Stimulated activated CD8-positive, alpha-beta memory T cell treated with anti-CD3 and anti-CD28 coated beads, Interleukin-15, amount 100 ng/mL, for 24 hours (primary cell): ENCODE measurements around the gene IVNS1ABP.
"Not testable (repeated sequence)": the region's sequence is repeated elsewhere in the genome, so short reads cannot be mapped to it uniquely, and the experiment has no call there.

Experiments used
- DNase-seq: peaks from one replicate; pipeline ENCODE4 v3.0.0-alpha.2; 2020; ENCODE audit warnings: low read depth

Gene IVNS1ABP

DNA sequence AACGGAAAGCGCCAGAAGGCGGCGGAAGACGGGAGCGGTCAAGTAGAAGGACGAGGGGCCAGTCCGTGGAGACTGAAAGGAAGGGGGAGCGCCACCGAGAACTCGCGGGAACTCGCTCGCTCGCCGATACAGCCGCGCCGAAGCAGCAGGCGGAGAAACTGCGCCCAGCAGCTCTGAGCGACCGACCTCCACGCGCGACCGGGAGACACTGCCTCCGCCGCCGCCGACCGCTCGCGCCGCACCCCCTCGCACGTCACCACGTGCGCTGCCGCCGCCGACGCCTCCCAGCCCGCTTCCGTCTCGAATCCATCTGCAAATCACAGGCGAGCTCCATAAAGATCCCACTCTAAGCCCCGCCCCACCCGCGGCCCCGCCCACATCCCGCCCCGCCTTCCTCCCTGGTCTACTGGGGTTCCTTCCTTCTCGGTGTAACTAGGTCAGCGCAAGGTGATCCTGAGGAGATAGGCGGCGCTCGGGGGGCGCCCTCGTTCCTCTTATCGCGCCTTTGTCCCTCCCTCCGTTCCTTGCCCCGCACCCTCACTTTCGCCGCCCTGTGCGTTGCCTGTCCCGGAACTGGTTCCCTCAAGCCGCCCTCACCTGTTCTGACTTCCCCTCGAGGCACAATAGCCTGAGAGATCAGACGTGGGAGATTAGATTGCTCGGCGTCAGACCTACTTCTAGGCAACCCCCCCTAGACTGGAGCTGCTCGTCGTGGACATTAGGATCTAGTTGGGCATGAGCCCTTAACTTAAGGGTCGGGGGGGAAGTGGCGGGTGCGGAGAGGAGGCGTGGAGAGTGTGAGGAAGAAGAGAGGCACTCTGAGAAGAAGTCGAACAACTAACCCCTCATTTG lies at the start of gene IVNS1ABP:
TSS of gene IVNS1ABP (minus strand) at position 210 of the 852 bp plus-strand sequence. CDS start 7,750 bp downstream, outside the sequence.
- DNase-seq = peak; percentile 87

DNA sequence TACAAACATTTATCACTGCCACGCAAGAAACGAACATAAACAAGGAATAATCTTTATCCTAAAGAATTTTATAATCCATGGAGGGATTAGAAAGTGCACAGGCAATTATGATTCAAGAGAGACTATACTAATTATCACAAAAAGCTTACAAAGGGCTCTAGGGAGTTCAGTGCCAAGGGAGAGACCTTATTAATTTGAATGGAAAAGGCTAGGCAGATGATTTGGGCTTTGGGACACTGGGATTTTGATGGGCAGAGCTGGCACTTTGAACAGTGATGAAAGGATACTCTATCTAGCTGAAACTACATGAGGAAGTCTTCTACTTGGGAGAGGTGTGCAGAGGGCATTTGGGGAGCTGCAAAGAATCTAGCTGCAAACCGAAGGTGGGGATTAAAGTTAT lies 48.9 kb upstream of the IVNS1ABP start:
- DNase-seq = no peak

DNA sequence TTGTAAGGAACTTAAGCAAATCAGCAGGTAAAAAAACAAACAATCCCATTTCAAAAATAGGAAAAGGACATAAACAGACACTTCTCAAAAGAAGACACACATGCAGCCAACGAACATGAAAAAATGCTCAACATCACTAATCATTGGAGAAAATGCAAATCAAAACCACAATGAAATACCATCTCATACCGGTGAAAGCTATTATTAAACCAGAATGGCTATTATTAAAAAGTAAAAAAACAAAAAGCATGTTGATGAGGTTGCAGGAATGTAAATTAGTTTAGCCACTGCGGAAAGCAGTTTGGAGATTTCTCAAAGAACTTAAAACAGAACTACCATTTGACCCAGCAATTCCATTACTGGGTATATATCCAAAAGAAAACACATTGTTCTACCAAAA lies 47.5 kb upstream of the IVNS1ABP start:
- not testable (repeated sequence) for DNase-seq

DNA sequence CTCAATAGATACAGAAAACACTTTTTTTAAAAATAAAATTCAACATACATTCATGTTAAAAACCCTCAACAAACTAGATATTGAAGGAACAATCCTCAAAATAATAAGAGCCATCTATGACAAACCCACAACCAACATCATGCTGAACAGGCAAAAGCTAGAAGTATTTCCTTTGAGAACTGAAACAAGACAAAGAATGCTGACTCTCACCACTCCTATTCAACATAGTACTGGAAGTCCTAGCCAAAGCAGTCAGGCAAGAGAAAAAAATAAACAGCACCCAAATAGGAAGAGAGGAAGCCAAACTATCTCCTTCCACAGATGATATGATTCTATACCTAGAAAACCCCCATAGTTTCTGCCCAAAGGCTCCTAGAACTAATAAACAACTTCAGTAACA lies 46.2 kb upstream of the IVNS1ABP start:
- DNase-seq = no peak

DNA sequence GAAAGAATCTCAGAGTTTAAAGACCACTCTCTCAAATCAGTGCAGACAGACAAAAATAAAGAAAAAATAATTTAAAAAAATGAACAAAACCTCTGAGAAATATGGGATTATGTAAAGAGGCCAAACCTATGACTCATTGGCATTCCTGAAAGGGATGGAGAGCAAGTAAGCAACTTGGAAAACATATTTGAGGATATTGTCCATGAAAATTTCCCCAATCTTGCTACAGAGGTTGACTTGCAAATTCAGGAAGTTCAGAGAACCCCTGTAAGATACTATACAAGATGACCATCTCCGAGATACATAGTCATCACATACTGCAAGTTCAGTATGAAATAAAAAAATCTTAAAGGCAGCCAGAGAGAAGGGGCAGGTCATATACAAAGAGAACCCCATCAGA lies 43.7 kb upstream of the IVNS1ABP start:
- no peak for DNase-seq

DNA sequence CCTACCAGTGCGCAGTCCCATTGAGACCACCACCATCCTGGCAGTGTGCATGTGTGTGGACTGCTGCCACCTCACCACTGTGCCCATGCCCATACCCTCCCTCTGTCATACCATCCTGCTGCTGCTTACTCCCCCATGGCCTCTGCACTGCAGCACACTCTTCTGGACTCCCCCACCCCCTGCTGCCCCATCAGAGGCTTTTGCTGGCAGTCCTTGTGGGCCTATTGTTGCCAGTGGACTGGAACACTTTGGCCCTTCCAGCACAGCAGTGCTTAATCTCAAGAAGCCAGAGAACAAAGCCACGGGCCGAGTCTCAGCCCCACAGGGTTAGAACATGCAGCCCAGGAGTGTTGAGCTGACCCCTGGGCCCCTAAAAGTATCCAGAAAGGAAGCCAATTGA lies 41.9 kb upstream of the IVNS1ABP start:
- no peak for DNase-seq

DNA sequence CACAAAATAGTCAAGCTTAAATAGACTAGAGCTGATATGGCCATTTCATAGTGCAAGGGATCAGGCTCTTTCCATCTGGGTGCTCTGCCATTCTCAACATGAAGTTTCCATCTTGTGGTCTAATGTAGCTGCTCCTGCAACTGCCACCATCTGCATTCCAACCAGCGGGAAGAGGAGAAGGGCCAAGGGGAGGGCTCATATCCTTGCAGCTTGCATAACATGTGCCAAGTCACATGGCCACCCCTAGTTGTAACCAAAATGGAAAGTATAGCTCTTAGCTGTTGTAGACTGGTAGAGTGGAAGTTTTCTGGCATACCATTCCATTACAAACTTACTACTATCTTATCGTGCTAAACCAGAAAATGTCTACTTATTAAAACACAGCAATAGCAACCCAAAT lies 38.9 kb upstream of the IVNS1ABP start:
- no peak for DNase-seq

DNA sequence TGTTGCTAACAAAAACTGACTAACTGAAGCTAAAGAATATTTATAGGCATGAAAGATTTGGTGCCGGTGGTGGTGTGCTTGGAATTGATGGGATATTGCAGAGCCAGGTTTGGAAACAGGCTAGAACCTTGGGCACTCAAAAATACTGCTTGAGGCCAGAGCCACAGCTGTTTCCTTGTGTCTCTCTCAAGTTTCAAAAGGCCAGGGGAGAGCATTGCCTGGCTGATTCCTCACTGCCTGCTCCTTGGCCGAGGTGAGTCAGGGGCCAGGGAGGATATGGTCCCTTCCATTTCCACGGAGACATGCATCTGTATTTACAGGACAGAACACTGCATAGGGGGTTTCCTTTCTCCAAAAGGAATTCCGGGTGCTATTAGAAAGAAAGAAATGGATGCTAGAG lies 36.1 kb upstream of the IVNS1ABP start:
- DNase-seq = no peak

DNA sequence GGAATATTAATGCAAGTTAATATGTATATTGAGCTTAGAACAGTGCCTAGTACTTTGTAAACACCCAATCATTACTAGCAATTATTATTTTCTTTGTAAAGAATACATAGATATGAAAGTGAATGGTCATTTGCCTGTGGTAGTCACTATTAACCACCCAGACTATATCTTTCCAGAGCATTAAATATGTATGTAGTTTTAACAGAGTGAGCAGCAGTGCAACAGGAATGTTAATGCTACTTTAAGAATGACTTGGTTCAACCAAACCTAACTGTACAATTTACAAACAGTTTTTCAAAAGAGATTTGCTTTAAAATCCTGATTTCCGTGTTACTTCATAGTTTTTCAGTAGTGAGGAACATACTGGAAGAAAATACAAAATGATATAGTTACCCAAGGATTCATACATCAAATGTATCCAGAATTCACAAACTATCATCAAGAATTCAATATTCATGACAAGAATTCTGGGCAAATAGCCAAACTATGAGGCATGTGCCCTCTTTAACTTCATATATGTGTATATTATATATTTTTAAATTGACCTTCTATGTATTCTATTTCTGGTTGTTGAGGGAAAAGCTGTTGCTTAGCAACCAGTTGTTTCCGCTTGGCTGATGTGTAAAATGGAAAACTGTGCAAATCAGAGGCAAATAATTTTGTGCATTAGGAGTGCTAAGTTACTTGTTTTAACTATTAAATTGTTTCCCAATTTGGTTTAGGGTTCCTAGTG lies 34.9 kb upstream of the IVNS1ABP start:
- no peak for DNase-seq

DNA sequence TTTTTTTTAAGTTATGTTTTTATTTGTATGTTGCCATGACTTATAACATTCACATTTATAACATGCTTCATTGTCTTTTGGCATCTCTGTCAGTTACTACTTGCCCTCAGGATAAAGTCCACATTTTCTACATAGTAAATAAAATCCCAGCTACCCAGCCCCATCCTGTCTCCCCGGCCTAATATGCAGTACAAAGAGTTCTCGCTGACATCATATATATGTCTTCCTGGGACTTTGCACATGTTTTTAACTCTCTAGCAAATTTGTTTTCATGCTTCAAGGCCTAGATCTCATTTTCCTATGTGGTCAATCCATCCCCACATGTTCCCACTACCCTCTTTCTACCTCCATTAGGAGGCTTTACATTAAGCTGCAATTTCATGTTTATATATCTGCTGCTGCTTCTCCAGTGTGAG lies 33.0 kb upstream of the IVNS1ABP start:
- DNase-seq = no peak

DNA sequence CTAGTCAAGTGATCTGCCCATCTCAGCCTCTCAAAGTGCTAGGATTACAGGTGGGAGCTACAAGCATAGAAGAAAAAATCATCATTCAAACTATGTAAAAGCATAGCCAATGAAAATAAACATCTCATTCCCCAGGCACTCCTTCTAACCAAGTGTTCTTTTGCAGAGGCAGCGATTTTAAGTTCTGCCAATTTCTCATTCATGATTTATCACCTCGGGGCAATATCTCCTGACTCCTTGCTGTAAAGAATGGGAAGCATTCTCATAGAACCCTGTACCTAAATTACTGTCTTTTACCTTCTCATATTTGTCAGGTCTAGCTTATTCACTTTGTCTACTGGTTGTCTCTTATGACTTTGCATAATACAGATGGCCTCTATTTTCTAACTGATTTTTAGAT lies 32.5 kb upstream of the IVNS1ABP start:
- no peak for DNase-seq

DNA sequence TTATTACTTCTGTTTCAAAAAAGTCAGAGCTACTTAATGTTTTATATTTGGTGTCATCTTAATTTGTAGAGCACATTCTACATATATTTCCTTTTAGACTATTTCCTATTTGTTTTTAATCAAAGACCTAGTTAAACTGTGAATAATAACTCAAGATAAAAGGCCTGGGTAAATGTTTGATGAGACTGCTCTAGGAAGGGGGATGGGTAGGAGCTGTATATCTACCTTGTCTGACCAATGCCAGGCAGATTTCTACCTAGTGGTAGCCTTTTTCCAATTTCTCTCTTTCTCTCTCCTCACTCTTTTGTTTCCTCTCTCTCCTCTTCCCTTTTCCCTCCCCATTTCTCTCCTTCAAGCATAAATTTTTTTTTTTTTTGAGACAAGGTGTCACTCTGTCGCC lies 31.9 kb upstream of the IVNS1ABP start:
- no peak for DNase-seq

DNA sequence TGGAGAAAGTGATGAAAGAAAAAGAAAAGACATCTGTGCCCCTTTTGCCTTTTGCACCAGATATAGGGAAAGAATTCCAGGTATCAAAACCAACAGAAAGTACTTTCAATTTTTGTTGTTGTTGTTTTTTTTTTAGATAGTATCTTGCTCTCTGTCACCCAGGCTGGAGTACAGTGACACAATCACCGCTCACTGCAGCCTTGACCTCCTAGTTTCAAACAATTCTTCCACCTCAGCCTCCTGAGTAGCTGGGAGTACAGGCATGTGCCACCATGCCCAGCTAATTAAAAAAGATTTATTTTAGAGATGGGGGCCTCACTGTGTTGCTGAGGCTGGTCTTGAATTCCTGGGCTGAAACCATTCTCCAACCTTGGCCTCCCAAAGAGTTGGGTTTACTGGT lies 31.3 kb upstream of the IVNS1ABP start:
- DNase-seq = no peak

DNA sequence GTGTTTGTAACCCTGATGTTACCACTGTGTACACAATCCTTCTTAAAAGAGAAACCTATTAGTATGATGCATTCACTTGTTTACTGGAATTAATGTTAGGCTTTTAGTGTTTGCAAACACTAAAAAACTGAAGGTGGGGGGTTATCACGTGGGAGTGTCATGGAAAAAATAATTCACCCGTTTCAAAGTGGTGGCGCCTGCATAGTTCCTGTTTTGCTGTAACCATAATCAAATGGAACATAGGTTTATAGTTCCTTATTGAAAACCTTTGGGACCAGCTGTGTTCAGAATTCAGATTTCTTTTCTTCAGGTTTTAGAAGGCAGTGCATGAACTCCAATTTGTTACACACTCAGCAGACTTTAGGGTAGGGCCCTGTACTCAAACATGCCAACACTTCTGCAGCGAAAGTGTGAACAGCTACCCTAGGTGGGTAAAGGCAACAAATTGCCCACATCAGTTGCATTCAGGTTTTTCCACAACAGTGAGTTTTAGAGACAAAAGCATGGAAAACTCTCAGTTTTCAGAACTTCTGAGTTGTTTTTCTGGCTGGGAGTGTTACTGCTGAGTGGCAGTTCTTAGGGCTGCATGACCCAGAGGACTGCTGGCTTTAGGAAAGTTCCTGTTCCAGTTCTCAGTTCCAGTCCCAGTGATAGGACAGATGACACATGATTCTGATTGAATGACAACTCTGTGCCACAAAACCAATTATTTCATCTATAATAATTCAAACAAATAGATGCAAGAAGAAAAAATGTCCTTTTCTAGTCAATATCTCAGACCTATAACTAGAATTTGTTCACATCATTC lies 29.1 kb upstream of the IVNS1ABP start:
- no peak for DNase-seq

DNA sequence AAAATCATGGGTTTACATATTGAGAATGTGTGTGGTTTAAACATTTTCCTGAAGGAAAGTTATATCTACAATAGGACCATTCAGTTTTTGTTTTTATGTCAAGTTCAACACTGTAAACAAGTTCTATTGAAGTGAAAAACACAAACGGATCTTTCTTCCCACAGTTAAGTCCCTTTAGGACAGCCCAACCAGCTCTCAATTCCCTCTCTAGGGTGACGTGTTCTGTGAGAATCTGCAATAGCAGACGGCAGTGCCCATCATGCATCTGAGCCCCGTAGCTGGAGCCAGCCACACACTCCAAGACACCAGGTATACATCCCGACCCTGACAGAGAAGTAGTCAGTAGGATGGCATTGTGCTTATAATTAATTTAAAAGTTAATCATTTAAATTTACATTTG lies 26.3 kb upstream of the IVNS1ABP start:
- DNase-seq = no peak

DNA sequence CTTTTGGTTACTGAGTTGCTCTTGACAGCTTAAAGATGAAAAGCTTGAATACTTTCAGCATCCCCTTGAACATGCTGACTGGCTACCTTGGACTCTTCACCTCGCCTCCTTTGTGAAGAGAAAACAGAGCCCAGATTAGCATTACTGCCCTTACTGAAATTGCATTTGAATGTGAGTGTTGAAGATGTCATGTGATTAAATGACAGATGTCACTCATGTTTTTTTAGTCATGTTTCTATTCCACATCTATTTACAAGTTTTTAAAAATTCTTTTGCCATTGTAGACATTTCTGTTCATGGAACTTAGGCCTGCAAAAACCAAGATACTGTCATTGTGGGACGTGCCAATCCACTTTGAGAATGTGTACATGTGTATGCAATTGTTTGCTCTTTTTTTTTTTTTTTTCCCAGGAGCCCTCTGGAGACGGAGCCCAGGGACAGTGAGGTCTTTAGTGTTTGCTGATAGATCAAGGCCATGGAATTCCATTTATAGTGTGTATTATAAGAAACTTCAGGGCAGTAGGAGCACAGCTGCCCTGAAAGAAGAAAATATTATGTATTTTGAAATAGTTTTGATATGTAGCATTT lies 25.7 kb upstream of the IVNS1ABP start:
- no peak for DNase-seq

DNA sequence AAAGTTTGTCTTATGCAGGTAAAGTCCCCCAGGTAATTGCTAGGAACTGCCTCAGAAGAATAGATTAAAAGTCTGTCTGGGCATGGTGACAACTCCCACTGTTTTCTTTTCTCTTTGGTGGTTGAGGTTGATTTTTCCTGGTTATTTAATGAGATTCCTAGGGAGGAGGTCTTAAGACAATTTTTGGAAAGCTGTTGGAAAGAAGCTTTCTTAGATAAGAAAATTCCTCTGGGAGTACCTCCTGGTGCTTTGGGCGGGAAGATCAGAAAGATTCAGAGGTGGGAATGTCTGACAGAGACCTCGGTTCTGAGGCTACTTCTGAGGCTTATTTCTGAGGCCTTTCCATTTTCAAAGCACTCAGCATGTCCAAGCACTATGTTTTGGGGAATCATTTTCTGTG lies 25.0 kb upstream of the IVNS1ABP start:
- DNase-seq = no peak

DNA sequence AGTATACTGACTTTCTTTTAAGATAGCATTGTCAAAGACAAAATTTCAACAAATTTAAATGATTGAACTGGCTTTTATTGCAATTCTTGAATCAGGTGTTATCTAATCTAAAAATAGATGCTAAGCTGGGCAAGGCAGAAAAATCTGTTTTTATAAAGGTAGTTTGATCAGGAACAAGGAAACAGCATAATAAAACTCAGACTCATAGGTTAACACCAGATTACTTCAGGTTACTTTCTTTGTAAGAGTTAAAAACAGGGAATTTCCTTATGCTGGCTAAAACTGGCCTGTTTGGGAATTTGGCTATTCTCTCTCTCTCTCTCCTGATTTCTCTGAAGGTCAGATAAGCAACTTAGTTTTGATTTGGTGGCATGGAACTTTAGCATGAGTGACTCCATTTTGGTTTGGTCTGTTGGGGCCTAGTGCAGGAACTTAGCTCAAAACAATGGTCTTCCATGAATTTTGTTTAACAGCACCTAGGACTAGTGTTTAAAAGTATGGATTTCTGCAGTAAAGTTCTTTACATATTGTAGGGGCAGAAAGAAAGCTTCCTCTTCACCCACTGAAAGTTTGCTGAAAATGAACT lies 24.2 kb upstream of the IVNS1ABP start:
- DNase-seq = no peak

DNA sequence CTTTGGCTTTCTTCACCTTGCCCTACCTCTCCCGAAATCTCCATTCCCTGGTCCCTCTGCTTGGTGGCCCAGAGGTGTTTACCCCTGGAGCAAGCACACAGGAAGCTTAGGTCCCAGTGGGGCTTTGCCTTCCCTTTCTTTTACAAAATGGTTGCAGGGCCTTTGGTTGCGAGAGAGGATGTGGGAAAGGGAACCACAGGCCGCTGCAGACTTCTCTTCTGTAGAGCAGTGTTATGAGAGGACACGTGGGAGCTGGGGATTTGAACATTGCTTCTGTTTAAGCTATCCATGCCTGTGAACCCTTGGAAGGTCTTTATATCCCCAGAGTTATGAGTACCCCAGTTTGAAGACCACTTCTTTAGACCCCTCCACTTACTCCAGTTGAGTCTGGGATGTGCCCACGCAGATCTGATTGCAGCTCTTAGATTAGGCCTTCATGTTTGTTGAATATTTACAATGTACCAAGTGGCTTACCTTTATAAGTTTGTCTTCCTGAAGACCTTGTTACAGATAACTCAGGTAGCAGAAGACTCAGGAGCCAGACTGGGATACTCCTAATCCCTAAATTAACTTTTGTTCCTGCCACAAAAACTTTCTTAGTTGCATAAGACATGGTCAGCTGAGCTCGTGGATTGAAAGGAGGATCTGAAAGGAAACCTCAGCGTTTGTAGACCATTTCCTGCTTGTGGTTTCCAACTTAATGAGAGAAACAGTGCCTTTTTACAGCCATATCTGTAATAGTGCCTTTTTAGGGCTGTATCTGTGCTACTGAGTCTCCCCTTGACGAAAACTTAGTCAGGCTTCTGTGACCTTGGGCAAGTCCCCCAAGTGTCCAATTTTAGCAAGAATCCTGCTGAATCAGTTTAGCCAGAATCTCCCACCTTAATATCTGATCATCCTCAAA lies 21.9 kb upstream of the IVNS1ABP start:
- no peak for DNase-seq

DNA sequence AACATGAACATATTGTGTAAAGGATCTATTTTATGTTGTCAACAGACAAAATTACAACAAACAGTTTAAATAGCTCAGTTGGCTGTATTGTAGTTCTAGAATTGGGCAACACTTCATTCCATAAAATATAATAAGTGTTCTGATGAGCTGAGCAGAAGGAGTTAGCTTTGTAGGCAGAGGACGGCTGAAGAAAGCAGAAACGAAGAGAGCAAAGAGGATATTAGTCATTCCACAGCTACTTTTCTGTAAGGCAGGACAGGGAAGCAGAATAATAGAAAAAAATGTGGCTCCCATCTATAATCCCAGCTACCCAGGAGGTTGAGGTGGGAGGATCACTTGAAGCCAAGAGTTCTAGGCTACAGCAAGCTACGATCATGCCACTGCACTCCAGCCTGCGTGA lies 20.2 kb upstream of the IVNS1ABP start:
- no peak for DNase-seq

DNA sequence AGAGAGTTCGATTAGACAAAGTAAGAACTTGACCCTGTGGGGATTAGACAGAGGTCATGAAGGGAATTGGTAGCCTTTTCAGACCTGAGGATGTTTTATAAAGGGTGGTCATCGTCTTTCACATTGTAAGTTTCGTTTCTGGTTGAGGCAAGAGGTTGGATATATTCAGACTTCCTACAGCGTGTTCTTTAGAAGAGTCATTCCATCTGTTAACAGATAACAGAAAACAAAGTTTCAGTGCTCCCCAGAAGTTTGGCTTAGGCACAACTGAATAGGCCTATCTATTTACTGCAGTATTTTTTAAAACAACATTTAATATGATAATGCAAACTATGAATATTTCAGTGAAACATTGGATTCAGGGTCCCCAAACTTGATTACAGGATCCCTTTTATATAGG lies 17.1 kb upstream of the IVNS1ABP start:
- DNase-seq = no peak
